Measurements from ENCODE around the gene BMP15.

Gene BMP15

GRCh38 chrX:50905334-50905733 is 5.2 kb upstream of the BMP15 start:
- H3K4me1 ChIP-seq (ENCODE audit: control insufficient read depth, low read depth, low read length): no peaks in the 10 kb centered on the region
- no peaks in the 10 kb centered on the region for H3K27me3 ChIP-seq (ENCODE audit: control insufficient read depth, insufficient read depth, low read length)
- no peak overlapping the region for H3K9ac ChIP-seq (ENCODE audit: low read length)
- H3K36me3 ChIP-seq (ENCODE audit: control insufficient read depth, low read depth, low read length): no peaks in the 10 kb centered on the region
- H3K4me3 ChIP-seq (ENCODE audit: low read length): no peak overlapping the region
- peaks cover 8% of the 10 kb centered on the region for H3K9me3 ChIP-seq (ENCODE audit: control insufficient read depth, low read depth, low read length)
- H3K27ac ChIP-seq (ENCODE audit: low read length): no peak overlapping the region

GRCh38 chrX:50913520-50913919 is 3.0 kb downstream of the BMP15 start:
- no peak overlapping the region for H3K4me3 ChIP-seq (ENCODE audit: low read length)
- H3K4me1 ChIP-seq (ENCODE audit: control insufficient read depth, low read depth, low read length): no peaks in the 10 kb centered on the region
- no peak overlapping the region for H3K27ac ChIP-seq (ENCODE audit: low read length)
- H3K36me3 ChIP-seq (ENCODE audit: control insufficient read depth, low read depth, low read length): no peaks in the 10 kb centered on the region
- peaks cover 10% of the 10 kb centered on the region for H3K9me3 ChIP-seq (ENCODE audit: control insufficient read depth, low read depth, low read length)
- no peaks in the 10 kb centered on the region for H3K27me3 ChIP-seq (ENCODE audit: control insufficient read depth, insufficient read depth, low read length)
- no peak overlapping the region for H3K9ac ChIP-seq (ENCODE audit: low read length)

- Histone ChIP-seq H3K27me3 (ENCODE audit: control insufficient read depth, insufficient read depth, low read length) (no peaks in the 10 kb centered on the region), H3K4me1 (ENCODE audit: control insufficient read depth, low read depth, low read length) (no peaks in the 10 kb centered on the region), H3K9ac (ENCODE audit: low read length) (no peak overlapping the region), H3K36me3 (ENCODE audit: control insufficient read depth, low read depth, low read length) (no peaks in the 10 kb centered on the region), H3K27ac (ENCODE audit: low read length) (no peak overlapping the region), H3K4me3 (ENCODE audit: low read length) (no peak overlapping the region), H3K9me3 (ENCODE audit: control insufficient read depth, low read depth, low read length) (peaks cover 5% of the 10 kb centered on the region)
These were observed 9.6 kb downstream of the BMP15 start for GRCh38 chrX:50920132-50920531.

- H3K4me1 ChIP-seq (ENCODE audit: control insufficient read depth, low read depth, low read length): no peaks in the 10 kb centered on the region
- H3K9me3 ChIP-seq (ENCODE audit: control insufficient read depth, low read depth, low read length): peaks cover 5% of the 10 kb centered on the region
- no peaks in the 10 kb centered on the region for H3K36me3 ChIP-seq (ENCODE audit: control insufficient read depth, low read depth, low read length)
- no peak overlapping the region for H3K4me3 ChIP-seq (ENCODE audit: low read length)
- H3K27ac ChIP-seq (ENCODE audit: low read length): no peak overlapping the region
- no peak overlapping the region for H3K9ac ChIP-seq (ENCODE audit: low read length)
- no peaks in the 10 kb centered on the region for H3K27me3 ChIP-seq (ENCODE audit: control insufficient read depth, insufficient read depth, low read length)
These were observed 16.6 kb downstream of the BMP15 start for GRCh38 chrX:50927127-50927526.

- no peaks in the 10 kb centered on the region for H3K27me3 ChIP-seq (ENCODE audit: control insufficient read depth, insufficient read depth, low read length)
These were observed 31.1 kb downstream of the BMP15 start for GRCh38 chrX:50941638-50942037.

GRCh38 chrX:50942471-50942870 is 31.9 kb downstream of the BMP15 start:
- H3K9me3 ChIP-seq (ENCODE audit: control insufficient read depth, low read depth, low read length): peaks cover 15% of the 10 kb centered on the region
- H3K27ac ChIP-seq (ENCODE audit: low read length): no peak overlapping the region
- H3K36me3 ChIP-seq (ENCODE audit: control insufficient read depth, low read depth, low read length): no peaks in the 10 kb centered on the region
- H3K4me3 ChIP-seq (ENCODE audit: low read length): no peak overlapping the region
- no peak overlapping the region for H3K9ac ChIP-seq (ENCODE audit: low read length)
- no peaks in the 10 kb centered on the region for H3K4me1 ChIP-seq (ENCODE audit: control insufficient read depth, low read depth, low read length)
- H3K27me3 ChIP-seq (ENCODE audit: control insufficient read depth, insufficient read depth, low read length): no peaks in the 10 kb centered on the region

More at GRCh38 chrX:50941638-50942037, 31.1 kb downstream of the BMP15 start:
- no peak overlapping the region for H3K9ac ChIP-seq (ENCODE audit: low read length)
- peaks cover 15% of the 10 kb centered on the region for H3K9me3 ChIP-seq (ENCODE audit: control insufficient read depth, low read depth, low read length)
- H3K27ac ChIP-seq (ENCODE audit: low read length): no peak overlapping the region
- no peaks in the 10 kb centered on the region for H3K4me1 ChIP-seq (ENCODE audit: control insufficient read depth, low read depth, low read length)
- H3K36me3 ChIP-seq (ENCODE audit: control insufficient read depth, low read depth, low read length): no peaks in the 10 kb centered on the region
- H3K4me3 ChIP-seq (ENCODE audit: low read length): no peak overlapping the region

- peaks cover 33% of the 10 kb centered on the region for H3K9me3 ChIP-seq (ENCODE audit: control insufficient read depth, low read depth, low read length)
- no peak overlapping the region for H3K9ac ChIP-seq (ENCODE audit: low read length)
- no peaks in the 10 kb centered on the region for H3K4me1 ChIP-seq (ENCODE audit: control insufficient read depth, low read depth, low read length)
- no peaks in the 10 kb centered on the region for H3K36me3 ChIP-seq (ENCODE audit: control insufficient read depth, low read depth, low read length)
- H3K27me3 ChIP-seq (ENCODE audit: control insufficient read depth, insufficient read depth, low read length): no peaks in the 10 kb centered on the region
- no peak overlapping the region for H3K27ac ChIP-seq (ENCODE audit: low read length)
- no peak overlapping the region for H3K4me3 ChIP-seq (ENCODE audit: low read length)
These were observed 41.9 kb downstream of the BMP15 start for GRCh38 chrX:50952406-50952805.

- H3K27ac ChIP-seq (ENCODE audit: low read length): no peak overlapping the region
- peaks cover 39% of the 10 kb centered on the region for H3K9me3 ChIP-seq (ENCODE audit: control insufficient read depth, low read depth, low read length)
- H3K9ac ChIP-seq (ENCODE audit: low read length): no peak overlapping the region
- H3K27me3 ChIP-seq (ENCODE audit: control insufficient read depth, insufficient read depth, low read length): no peaks in the 10 kb centered on the region
- no peaks in the 10 kb centered on the region for H3K4me1 ChIP-seq (ENCODE audit: control insufficient read depth, low read depth, low read length)
- no peaks in the 10 kb centered on the region for H3K36me3 ChIP-seq (ENCODE audit: control insufficient read depth, low read depth, low read length)
- no peak overlapping the region for H3K4me3 ChIP-seq (ENCODE audit: low read length)
These were observed 43.3 kb downstream of the BMP15 start for GRCh38 chrX:50953832-50954231.

GRCh38 chrX:50962156-50962555 is 51.6 kb downstream of the BMP15 start:
- Histone ChIP-seq H3K4me3 (ENCODE audit: low read length) (no peak overlapping the region), H3K27me3 (ENCODE audit: control insufficient read depth, insufficient read depth, low read length) (no peaks in the 10 kb centered on the region), H3K9me3 (ENCODE audit: control insufficient read depth, low read depth, low read length) (peaks cover 12% of the 10 kb centered on the region), H3K27ac (ENCODE audit: low read length) (no peak overlapping the region), H3K9ac (ENCODE audit: low read length) (no peak overlapping the region), H3K4me1 (ENCODE audit: control insufficient read depth, low read depth, low read length) (no peaks in the 10 kb centered on the region), H3K36me3 (ENCODE audit: control insufficient read depth, low read depth, low read length) (no peaks in the 10 kb centered on the region)

- Histone ChIP-seq H3K36me3 (ENCODE audit: control insufficient read depth, low read depth, low read length) (no peaks in the 10 kb centered on the region), H3K27me3 (ENCODE audit: control insufficient read depth, insufficient read depth, low read length) (no peaks in the 10 kb centered on the region), H3K9me3 (ENCODE audit: control insufficient read depth, low read depth, low read length) (peaks cover 6% of the 10 kb centered on the region), H3K9ac (ENCODE audit: low read length) (no peak overlapping the region), H3K4me1 (ENCODE audit: control insufficient read depth, low read depth, low read length) (no peaks in the 10 kb centered on the region), H3K4me3 (ENCODE audit: low read length) (no peak overlapping the region), H3K27ac (ENCODE audit: low read length) (no peak overlapping the region)
These were observed 53.3 kb downstream of the BMP15 start for GRCh38 chrX:50963842-50964241.
